GM18909 (cell line): ENCODE data around the gene GRAMD1A.
"Not testable (repeated sequence)": the region's sequence is repeated elsewhere in the genome, so short reads cannot be mapped to it uniquely, and the experiment has no call there.

Source experiments
- ATAC-seq: cut with Tn5 transposase; IDR thresholded peaks from one replicate; pipeline ENCODE4 v1.9.1; 2021; ENCODE audit warnings: mild to moderate bottlenecking; ENCODE audit not compliant: unreplicated experiment, poor library complexity

Gene GRAMD1A

GRCh38 chr19:35049456-35049855 lies 49.3 kb downstream of the GRAMD1A start:
- no peak for ATAC-seq

- not testable (repeated sequence) for ATAC-seq
Measured at GRCh38 chr19:35050662-35051061, 50.5 kb downstream of the GRAMD1A start.

DNA sequence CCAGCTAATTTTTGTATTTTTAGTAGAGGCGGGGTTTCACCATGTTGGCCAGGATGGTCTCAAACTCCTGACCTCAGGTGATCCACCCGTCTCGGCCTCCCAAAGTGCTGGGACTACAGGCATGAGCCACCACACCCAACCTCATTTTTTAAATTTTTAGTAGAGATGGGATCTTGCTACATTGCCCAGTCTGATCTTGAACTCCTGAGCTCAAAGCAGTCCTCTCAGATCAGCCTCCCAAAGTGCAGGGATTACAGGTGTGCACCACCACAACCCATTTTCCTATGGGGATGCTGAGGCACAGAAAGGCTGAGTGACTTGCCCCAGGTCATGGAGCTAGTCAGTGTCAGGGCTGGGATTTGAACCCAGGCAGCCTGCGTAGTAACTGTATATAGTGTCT lies 51.1 kb downstream of the GRAMD1A start:
- not testable (repeated sequence) for ATAC-seq

DNA sequence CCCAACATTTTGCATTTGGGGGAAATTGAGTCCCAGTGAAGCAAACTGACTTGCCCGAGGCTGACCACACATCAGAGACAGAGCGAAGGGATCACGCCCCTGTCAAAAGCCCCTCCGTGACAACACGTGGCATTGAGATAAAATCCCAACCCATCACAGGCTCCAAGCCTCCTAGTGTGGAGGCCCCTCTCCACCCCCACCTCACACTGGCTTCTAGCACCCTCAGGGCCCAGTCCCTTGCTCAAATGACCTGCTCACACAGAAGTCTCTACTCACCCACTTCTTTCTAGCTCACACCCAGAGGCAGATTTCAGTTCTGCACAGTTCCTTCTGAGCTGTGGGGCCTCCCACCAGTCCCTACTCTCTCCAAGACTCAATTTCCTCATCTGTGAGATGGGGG lies 51.7 kb downstream of the GRAMD1A start:
- no peak for ATAC-seq

GRCh38 chr19:35052599-35053190 lies 52.6 kb downstream of the GRAMD1A start:
- no peak for ATAC-seq

DNA sequence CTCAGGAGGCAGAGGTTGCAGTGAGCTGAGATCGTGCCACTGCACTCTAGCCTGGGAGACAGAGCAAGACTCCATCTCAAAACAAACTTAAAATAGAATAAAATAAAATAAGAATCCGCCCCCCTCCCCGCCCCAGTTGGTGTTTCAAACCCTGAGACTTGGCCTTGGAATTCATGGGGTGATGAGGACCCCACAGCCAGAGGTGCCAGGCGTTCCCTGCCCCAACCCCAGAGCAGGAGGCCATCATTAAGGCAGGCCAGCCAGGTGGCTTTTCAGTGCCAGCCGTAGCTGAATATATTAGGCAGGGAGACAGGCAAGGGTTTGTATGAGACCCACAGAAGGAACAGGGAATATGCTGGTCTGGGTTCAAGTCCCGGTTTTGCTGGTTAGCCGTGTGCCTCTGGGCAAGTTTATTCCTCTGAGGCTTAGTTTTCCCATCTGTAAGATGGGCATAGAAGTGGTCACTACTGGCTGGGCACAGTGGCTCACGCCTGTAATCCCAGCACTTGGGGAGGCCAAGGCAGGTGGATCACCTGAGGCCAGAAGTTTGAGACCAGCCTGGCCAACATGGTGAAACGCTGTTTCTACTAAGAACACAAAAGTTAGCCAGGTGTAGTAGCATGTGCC lies 53.7 kb downstream of the GRAMD1A start:
- ATAC-seq, result no peak

GRCh38 chr19:35054626-35055025 lies 54.5 kb downstream of the GRAMD1A start:
- no peak for ATAC-seq

- ATAC-seq, result no peak
Measured at GRCh38 chr19:35055715-35056179, 55.6 kb downstream of the GRAMD1A start.

- no peak for ATAC-seq
Measured at GRCh38 chr19:35056513-35057063, 56.5 kb downstream of the GRAMD1A start.

DNA sequence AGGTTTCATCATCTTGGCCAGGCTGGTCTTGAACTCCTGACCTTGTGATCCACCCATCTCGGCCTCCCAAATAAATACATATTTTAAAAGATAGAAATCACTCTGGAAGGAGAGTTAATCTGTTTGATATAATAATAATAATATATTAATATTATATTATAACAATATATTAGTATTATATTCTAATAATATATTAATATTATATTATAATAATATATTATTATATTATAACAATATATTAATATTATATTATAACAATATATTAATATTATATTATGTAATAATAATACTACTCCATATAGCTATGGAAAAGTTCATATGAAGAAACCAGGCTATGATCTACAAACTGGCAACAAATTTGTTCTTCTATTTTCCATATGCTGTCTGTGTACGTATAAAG lies 58.2 kb downstream of the GRAMD1A start:
- ATAC-seq, result no peak

DNA sequence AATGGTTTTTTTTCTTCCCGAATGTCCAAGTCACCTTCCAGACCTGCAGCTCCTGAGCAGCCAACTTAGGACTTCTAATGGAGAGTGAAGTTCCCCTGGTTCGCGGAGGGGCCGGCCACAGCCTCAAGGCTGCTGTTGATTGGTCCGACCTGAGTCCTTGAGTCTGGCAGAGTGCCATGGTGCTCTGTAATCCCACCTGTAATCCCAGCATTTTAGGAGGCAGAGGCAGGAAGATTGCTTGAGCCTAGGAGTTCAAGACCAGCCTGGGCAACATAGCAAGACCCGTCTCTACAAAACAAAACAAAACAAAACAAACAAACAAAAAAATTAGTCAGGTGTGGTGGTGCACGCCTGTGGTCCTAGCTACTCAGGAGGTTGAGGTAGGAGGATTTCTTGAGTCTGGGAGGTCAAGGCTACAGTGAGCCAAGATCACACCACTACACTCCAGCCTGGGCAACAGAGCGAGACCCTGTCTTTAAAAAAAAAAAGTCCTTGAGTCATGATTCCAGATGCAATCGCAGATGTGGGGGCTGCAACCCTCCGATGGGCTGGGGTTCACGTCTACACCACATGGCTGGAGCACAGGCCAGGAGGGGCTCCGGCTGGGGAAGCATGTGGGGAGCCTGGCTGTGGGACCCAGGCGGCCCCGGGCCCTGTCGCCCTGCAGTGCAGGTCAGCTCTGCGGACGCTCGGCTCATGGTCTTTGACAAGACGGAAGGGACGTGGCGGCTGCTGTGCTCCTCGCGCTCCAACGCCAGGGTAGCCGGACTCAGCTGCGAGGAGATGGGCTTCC lies 59.1 kb downstream of the GRAMD1A start:
- no peak for ATAC-seq

DNA sequence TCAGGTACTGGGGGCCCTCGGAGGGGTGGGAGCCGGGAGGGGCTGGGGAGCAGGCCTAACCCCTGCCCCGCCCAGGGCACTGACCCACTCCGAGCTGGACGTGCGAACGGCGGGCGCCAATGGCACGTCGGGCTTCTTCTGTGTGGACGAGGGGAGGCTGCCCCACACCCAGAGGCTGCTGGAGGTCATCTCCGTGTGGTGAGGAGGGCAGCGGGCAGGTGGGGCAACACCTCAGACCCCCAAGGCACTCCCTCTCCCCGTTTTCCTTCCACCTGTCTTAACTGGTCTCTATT lies 59.6 kb downstream of the GRAMD1A start:
- ATAC-seq, result no peak

GRCh38 chr19:35060160-35060855 lies 60.2 kb downstream of the GRAMD1A start:
- no peak for ATAC-seq

- no peak for ATAC-seq
Measured at GRCh38 chr19:35061583-35062373, 61.7 kb downstream of the GRAMD1A start.

DNA sequence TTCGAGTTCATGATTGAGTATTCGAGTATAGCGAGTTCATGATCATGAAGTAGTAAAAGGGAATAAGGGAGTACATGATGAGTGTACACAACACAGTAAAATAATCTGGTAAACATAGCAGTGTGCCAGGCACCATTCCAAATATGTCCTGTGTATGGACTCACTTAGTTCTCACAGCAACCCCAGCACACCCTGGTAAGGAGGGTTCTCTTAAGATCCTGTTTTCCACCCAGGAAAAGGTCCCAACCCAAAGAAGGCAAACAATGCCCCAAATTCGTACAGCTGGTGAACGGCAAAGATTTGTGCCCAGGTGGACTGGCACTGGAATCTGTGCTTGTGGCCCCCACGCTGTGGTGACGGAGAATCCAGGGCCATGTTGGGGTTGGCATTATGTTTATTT lies 62.8 kb downstream of the GRAMD1A start:
- no peak for ATAC-seq

- ATAC-seq, result no peak
Measured at GRCh38 chr19:35063940-35064818, 64.1 kb downstream of the GRAMD1A start.

DNA sequence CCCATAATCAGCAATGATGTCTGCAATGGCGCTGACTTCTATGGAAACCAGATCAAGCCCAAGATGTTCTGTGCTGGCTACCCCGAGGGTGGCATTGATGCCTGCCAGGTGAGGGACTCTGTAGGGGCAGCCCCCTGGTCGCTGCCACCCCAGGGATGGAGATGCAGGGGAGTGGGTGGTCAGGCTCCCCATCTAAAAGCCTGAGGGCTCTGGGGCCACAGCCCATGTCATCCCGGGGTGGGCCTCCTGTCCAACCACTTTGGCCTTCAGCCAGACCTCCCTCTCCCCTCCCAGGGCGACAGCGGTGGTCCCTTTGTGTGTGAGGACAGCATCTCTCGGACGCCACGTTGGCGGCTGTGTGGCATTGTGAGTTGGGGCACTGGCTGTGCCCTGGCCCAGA lies 65.5 kb downstream of the GRAMD1A start:
- ATAC-seq, result no peak

DNA sequence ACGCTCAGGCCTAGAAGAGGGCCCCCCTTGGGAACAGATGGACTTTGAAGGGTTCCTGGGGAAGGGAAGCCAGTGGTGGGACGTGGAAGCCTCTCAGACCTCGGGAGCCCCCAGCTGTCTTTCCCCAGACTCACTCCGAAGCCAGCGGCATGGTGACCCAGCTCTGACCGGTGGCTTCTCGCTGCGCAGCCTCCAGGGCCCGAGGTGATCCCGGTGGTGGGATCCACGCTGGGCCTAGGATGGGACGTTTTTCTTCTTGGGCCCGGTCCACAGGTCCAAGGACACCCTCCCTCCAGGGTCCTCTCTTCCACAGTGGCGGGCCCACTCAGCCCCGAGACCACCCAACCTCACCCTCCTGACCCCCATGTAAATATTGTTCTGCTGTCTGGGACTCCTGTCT lies 66.0 kb downstream of the GRAMD1A start:
- no peak for ATAC-seq
